Measurements from ENCODE around the gene CDK12.
"Not testable (repeated sequence)": the region's sequence is repeated elsewhere in the genome, so short reads cannot be mapped to it uniquely, and the experiment has no call there.

The CDK12 gene

DNA sequence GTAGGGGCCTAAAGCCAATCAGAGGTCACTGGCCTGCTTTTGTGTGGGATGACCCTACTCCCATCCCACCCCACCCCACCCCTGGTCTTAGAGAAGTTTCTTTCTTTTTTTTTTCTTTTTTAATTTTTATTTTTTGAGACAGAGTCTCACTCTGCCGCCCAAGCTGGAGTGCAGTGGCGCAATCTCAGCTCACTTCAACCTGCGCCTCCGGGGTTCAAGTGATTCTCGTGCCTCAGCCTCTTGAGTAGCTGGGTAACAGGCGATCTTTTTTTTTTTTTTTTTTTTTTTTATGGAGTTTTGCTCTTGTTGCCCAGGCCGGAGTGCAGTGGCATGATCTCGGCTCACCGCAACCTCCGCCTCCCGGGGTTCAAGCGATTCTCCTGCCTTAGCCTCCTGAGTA, 83.1 kb downstream of the CDK12 start:
- H3K4me1 Mint-ChIP-seq (ENCODE audit: low read depth in 2 of 2); H3K9me3 Mint-ChIP-seq; ATAC-seq (replicated peaks); DNase-seq; H3K27ac Mint-ChIP-seq; H3K27me3 Mint-ChIP-seq; H3K4me3 Mint-ChIP-seq: not testable (repeated sequence)
- peaks cover 22% of the 10 kb centered on the region for H3K36me3 Mint-ChIP-seq (ENCODE audit: insufficient read depth)

DNA sequence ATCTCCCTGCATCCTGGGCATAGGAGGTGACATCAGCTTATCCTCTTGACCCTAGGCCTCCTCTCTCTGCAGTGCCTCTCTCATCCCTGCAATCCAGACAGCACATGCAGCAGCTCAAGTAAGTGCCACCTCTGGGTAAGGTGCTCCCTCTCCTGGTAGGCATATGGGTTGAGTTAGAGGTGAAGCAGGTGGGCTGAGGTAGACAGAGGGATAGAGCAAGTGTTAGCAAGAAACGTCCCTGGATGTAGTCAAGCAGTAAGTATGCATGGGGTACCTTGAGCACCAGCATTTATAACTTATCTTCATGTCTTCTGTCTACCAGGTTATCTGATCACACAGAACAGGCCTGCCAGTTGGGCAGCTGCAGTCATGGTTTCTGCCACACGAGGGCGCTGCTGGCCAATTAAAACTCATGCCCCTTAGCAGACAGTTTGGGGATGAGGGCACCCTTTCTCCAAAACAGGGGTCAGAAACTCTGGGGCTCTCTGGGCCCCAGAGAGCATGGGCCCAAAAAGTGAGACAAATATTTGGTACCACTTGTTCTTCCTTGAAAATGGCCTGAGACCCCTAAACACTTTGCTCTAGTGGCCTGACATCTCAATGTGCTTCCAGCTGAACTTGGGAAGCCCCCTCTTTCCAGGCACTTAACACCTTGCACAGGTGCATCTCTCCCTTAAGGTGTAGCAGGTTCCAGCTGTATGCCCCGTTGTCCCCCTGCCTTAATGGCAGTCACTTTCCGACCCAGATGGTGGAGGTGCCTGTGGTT, 86.6 kb downstream of the CDK12 start:
- Mint-ChIP-seq H3K4me3 (no peak overlapping the region), H3K9me3 (no peaks in the 10 kb centered on the region), H3K4me1 (ENCODE audit: low read depth in 2 of 2) (peaks cover 3 to 4% of the 10 kb centered on the region in 2 donors), H3K27ac (no peak overlapping the region), H3K36me3 (ENCODE audit: insufficient read depth) (peaks cover 41% of the 10 kb centered on the region), H3K27me3 (no peaks in the 10 kb centered on the region)
- ATAC-seq (replicated peaks) (peak; percentile 72), DNase-seq (peak; percentile 72 to 84 (median 75))

DNA sequence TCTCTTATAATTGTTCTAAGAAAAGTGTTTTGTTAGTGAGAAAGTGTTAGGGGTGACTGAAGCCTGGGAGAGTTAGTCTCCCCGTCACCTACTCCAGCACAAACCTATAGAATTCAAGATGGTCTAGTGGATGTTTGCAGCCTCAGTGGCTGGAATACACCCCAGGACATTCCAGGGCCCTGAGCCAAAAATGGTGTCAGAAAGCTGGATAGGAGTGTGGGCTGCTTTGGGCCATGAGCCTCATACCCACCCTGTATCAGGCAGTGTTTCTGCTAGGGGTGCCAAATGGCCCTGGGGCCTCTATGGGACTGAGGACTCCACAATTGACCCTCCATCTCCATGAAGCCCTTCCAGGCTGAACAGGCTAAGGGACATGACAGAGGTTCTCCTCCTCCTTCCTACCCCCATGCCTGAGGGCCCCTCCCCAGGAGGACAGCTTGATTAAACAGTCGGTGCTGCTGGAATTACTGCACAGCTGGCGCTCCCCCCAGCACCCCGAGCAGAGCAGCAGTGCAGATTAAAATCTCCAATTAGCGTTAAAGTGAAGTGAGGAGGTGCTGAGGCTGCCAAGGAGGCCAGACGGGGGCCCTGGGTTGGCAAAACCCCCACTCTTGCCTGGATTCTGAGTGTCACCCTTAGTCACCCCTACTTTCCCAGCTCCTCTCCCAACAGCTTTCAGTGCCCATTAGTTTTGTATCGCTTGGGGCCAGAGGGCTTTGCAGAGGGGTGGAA, 87.4 kb downstream of the CDK12 start:
- ATAC-seq (replicated peaks), result no peak
- peaks cover 42% of the 10 kb centered on the region for H3K36me3 Mint-ChIP-seq (ENCODE audit: insufficient read depth)
- DNase-seq, result no peak
- H3K27me3 Mint-ChIP-seq, result no peaks in the 10 kb centered on the region
- no peak overlapping the region for H3K27ac Mint-ChIP-seq
- peaks cover 3 to 4% of the 10 kb centered on the region in 2 donors for H3K4me1 Mint-ChIP-seq (ENCODE audit: low read depth in 2 of 2)
- H3K4me3 Mint-ChIP-seq, result no peak overlapping the region
- H3K9me3 Mint-ChIP-seq, result no peaks in the 10 kb centered on the region

DNA sequence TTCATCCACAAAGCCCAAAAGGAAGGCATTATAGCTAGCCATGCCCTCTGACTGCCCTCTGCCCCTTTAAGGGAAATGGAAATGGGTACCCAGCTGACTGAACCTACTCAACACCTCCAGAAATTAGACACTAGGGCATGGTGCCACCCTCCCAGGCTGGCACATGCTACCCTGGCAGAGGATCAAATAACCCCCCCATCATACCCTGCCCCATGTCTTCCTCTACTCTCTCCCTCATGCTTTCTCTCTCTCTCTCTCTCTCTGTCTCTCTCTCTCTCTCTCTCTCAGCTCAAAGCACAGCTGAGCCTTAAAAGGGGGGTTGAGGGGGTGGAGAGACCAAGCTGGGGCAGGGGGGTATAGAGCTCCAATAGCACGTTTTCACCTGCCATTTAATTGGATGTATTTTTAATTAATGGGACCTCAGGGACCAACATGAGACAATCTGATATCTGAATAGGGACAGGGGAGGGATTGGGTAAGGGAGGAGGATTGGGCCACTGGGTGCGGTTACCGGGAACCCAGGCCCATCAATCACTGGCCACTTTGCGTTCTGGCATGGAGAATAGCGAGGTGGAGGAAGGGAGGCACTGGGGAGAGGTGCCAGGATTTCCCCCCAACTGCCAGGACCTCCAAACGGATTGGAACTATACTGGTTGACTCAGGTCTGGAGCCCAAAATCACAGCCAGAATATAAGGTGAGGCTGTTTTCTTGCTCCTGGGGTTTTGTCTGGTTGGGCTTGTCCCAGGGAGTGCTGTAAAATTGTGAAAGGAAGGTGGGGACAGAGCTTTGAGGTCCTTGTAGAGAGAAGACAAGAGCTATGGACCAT, 88.7 kb downstream of the CDK12 start:
- Mint-ChIP-seq H3K36me3 (ENCODE audit: insufficient read depth) (peaks cover 32% of the 10 kb centered on the region), H3K4me1 (ENCODE audit: low read depth in 2 of 2) (peaks cover 3 to 4% of the 10 kb centered on the region in 2 donors), H3K27me3 (no peaks in the 10 kb centered on the region), H3K4me3 (no peak overlapping the region), H3K27ac (no peak overlapping the region), H3K9me3 (no peaks in the 10 kb centered on the region)
- DNase-seq, result no peak
- ATAC-seq (replicated peaks), result no peak

DNA sequence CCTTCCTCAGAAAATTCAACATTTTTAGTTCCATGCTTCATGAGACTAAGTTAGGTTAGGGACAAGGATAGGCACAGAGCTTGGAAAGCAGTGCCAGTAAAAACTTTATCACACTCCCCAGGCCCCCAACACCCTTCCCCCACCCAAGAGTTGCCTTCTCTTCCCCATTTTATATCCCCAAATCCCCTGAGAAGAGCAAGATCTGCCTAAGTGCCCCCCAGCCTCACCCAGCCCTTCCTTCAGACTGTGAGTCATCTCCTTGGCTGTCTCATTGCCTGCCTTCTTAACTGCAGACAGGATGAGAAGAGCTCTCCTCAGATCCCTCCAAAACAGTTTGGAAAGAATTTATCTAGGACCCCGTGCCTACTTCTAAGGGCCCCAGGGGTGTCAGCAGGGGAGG, 90.6 kb downstream of the CDK12 start:
- Mint-ChIP-seq H3K4me3 (no peak overlapping the region), H3K27me3 (no peaks in the 10 kb centered on the region), H3K9me3 (no peaks in the 10 kb centered on the region), H3K36me3 (ENCODE audit: insufficient read depth) (peaks cover 26% of the 10 kb centered on the region), H3K27ac (no peak overlapping the region), H3K4me1 (ENCODE audit: low read depth in 2 of 2) (peaks cover 3 to 4% of the 10 kb centered on the region in 2 donors)
- ATAC-seq (replicated peaks) (no peak), DNase-seq (no peak)

DNA sequence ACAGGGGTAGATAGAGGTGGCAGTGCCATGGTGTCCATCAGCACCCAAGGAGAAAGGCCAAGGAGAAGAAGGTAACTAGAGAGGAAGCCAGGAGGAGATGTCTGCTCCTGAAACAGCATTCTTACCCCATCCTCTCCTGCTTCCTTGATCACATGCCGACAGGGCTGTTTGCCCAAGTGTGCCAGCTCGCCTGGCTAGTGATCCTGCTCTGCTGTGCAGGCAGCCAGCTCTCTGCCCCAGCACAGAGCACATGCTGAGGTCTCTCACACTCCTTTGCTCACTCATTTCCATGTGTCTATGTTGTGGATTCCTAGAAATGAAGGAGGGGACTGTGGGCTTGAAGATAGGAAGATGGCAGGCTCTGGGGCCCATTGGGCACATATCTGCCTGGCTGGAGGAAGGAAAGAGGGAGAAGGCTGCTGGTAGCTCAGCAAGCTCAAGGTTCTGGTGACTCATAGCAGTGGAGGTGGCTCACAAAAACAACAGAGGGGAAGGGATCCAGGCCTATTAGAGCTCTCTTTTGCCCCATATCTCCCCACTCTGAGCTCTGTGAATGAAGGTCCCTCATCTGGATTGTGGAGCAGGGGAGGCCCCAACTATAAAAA, 92.2 kb downstream of the CDK12 start:
- ATAC-seq (replicated peaks) (no peak), DNase-seq (no peak)
- Mint-ChIP-seq H3K27me3 (no peaks in the 10 kb centered on the region), H3K27ac (no peak overlapping the region), H3K9me3 (no peaks in the 10 kb centered on the region), H3K4me1 (ENCODE audit: low read depth in 2 of 2) (peaks cover 0 to 3% of the 10 kb centered on the region in 2 donors), H3K36me3 (ENCODE audit: insufficient read depth) (peaks cover 22% of the 10 kb centered on the region), H3K4me3 (no peak overlapping the region)

DNA sequence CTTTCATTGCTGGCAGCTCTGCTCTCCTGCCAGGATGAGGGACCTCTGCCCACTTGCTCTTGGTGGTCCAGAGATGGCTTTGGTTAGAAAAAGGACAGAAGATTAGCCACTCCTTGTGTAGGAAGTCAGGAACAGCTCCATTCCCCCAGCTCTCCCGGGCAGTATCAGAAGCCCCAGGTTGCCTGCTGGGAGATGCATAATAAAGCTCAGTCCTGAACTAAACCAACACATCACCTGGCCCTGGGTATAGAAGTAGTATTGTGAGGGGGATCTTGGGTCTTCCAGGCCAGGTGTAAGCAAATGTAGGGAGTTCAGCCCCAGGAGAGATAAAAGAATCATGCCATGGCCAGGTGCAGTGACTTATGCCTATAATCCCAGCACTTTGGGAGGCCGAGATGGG, 94.1 kb downstream of the CDK12 start:
- no peak for ATAC-seq (replicated peaks)
- no peak overlapping the region for H3K27ac Mint-ChIP-seq
- no peaks in the 10 kb centered on the region for H3K9me3 Mint-ChIP-seq
- peaks cover 31% of the 10 kb centered on the region for H3K36me3 Mint-ChIP-seq (ENCODE audit: insufficient read depth)
- no peaks in the 10 kb centered on the region for H3K4me1 Mint-ChIP-seq (ENCODE audit: low read depth in 2 of 2)
- DNase-seq, result no peak
- H3K27me3 Mint-ChIP-seq, result no peaks in the 10 kb centered on the region
- H3K4me3 Mint-ChIP-seq, result no peak overlapping the region

DNA sequence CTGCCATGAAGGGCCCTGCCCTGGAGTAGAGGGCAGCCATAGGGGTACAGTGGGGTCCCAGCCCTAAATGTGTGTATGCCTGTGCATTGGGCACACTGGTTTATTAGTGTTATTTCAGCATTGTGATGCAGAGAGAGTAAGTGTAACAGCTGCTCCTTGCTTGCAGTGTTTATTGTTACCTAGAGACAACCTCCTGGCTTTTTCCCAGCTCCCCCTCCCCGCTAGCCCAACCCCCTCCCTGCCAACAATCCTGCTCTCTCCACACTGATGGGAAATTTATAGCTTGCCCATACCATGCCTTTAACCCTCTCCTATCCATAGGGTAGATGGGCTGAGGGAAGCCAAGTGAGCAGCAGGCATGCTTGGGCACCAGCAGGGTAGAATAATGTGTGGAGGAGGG, 95.1 kb downstream of the CDK12 start:
- DNase-seq (no peak), ATAC-seq (replicated peaks) (no peak)
- no peaks in the 10 kb centered on the region for H3K27me3 Mint-ChIP-seq
- H3K27ac Mint-ChIP-seq, result peak overlapping the region in 1 of 2 donors; percentile 3
- H3K4me1 Mint-ChIP-seq (ENCODE audit: low read depth in 2 of 2), result no peaks in the 10 kb centered on the region
- peaks cover 24% of the 10 kb centered on the region for H3K36me3 Mint-ChIP-seq (ENCODE audit: insufficient read depth)
- H3K4me3 Mint-ChIP-seq, result no peak overlapping the region
- no peaks in the 10 kb centered on the region for H3K9me3 Mint-ChIP-seq

DNA sequence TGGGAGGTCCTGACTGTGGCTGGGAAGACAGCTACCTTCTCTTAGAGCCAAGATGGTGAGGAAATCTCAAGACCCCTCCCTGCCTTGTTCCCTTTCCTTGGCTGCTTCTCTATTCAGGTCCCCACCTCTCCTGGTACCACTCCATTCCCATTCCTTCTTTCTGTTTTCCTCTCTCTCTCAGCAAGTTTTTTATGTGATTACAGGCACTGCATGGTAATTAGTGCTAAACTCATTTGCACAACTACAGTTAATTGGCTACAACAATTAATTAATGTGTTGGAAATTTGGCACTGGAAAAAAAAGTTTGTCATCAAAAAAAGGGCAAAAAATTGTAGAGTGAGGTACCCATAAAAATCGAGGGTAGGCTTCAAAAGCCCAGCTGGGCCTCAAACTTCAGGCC, 101.1 kb downstream of the CDK12 start:
- no peaks in the 10 kb centered on the region for H3K27me3 Mint-ChIP-seq
- H3K4me3 Mint-ChIP-seq, result no peak overlapping the region
- ATAC-seq (replicated peaks) (no peak), DNase-seq (no peak)
- H3K36me3 Mint-ChIP-seq (ENCODE audit: insufficient read depth), result peaks cover 32% of the 10 kb centered on the region
- no peaks in the 10 kb centered on the region for H3K9me3 Mint-ChIP-seq
- H3K4me1 Mint-ChIP-seq (ENCODE audit: low read depth in 2 of 2), result peaks cover 0 to 1% of the 10 kb centered on the region in 2 donors
- H3K27ac Mint-ChIP-seq, result no peak overlapping the region

DNA sequence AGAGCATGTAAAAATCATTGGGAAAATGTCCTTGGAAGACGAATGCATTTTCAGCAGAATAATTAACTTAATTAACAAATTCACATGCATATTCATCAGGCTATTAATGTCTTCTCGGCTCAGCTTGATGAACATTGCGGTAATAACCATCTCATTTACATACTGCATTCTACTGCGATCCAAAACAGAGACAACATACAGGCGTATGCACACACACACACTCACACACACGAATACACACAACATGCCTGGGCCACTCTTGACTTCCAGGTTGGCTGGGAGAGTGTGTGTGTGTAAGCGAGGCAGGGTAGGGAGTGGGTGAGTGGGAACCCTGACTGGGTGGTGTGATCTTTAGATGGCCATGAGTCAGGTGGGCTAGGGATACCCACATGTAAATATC, 101.7 kb downstream of the CDK12 start:
- Mint-ChIP-seq H3K27ac (no peak overlapping the region), H3K9me3 (no peaks in the 10 kb centered on the region)

DNA sequence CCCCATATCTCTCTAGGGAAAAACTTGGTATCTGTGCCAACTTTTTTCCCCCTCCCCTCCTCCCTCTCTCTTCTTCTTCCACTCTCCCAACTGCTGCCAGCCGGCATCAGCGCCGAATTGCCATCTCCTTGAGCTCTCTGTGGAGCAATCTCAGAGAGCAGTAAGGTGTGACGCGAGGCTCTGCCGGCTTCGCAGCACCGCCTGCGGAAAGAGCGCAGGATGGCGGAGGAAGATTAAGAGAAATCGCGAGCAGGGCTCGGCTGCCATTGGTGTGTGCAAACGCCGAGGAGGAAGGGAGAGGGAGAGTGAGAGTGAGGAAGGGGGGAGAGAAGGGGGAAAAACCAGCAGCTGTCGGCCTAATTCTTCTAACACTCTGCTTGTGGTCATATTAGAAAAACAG, 102.2 kb downstream of the CDK12 start:
- ATAC-seq (replicated peaks) (no peak), DNase-seq (no peak)
- no peaks in the 10 kb centered on the region for H3K27me3 Mint-ChIP-seq
- H3K36me3 Mint-ChIP-seq (ENCODE audit: insufficient read depth), result peaks cover 33% of the 10 kb centered on the region
- H3K4me1 Mint-ChIP-seq (ENCODE audit: low read depth in 2 of 2), result peaks cover 0 to 1% of the 10 kb centered on the region in 2 donors
- no peak overlapping the region for H3K4me3 Mint-ChIP-seq
- H3K9me3 Mint-ChIP-seq, result no peaks in the 10 kb centered on the region
- no peak overlapping the region for H3K27ac Mint-ChIP-seq

More for the DNA sequence above, 101.7 kb downstream of the CDK12 start:
- Mint-ChIP-seq H3K4me3 (no peak overlapping the region), H3K4me1 (ENCODE audit: low read depth in 2 of 2) (peaks cover 0 to 1% of the 10 kb centered on the region in 2 donors), H3K36me3 (ENCODE audit: insufficient read depth) (peaks cover 35% of the 10 kb centered on the region), H3K27me3 (no peaks in the 10 kb centered on the region)
- DNase-seq, result no peak
- no peak for ATAC-seq (replicated peaks)

DNA sequence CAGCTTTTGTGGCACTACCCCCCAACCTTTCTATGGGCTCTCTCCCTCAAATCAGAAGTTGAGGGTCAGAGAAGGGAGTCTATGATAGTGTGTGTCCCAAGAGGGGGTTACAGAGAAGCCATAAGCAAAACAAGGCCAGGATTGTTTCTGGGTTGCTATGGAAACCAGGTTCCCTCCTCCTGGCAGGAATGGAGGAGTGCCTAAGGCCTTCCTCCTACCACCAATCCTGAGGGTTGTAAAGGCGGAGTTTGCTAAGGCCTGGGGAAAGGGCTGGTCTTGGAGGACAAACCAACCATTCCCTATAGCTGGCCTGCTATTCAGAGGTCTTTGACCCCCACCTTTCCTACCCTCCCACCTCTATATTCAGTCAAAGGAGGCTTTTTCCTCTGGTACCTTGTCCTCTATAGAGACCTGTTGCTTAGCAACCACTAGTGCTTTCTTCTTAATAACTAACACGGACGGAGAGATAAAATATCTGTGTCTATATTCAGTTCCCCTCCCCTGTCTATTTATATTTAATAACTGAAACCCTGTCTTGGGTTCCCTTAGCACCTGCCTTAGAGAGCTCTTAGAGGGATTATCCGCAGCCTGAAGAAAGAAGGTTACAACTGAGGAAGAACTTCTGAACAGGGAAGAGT, 103.0 kb downstream of the CDK12 start:
- H3K27ac Mint-ChIP-seq, result no peak overlapping the region
- H3K4me1 Mint-ChIP-seq (ENCODE audit: low read depth in 2 of 2), result peaks cover 0 to 1% of the 10 kb centered on the region in 2 donors
- no peaks in the 10 kb centered on the region for H3K27me3 Mint-ChIP-seq
- H3K36me3 Mint-ChIP-seq (ENCODE audit: insufficient read depth), result peaks cover 26% of the 10 kb centered on the region
- no peak for DNase-seq
- no peak overlapping the region for H3K4me3 Mint-ChIP-seq
- H3K9me3 Mint-ChIP-seq, result no peaks in the 10 kb centered on the region
- ATAC-seq (replicated peaks), result no peak
